Prostate gland (tissue), 2 donors: Measurements from ENCODE around the gene ADD1.

ENCODE experiments used
- POLR2A ChIP-seq: fragments of 450-650 bp; IDR thresholded peaks from one replicate; pipeline ENCODE4 v1.6.1; 2016; ENCODE audit warnings: antibody characterized with exemption, mild to moderate bottlenecking
- TF ChIP-seq, protein P1 (sequence below), 4 experiments: fragments of 200-600 bp in 2 of 4; fragments of 450-650 bp in 2 of 4; sonication (generic) in 2 of 4; IDR thresholded peaks; 1 replicate in 3 of 4; 2 replicates in 1 of 4; pipeline ENCODE4 v1.5.1; 2016 to 2019; ENCODE audit warnings: antibody characterized with exemption in 4 of 4, mild to moderate bottlenecking in 2 of 4, moderate library complexity in 2 of 4

DNA sequence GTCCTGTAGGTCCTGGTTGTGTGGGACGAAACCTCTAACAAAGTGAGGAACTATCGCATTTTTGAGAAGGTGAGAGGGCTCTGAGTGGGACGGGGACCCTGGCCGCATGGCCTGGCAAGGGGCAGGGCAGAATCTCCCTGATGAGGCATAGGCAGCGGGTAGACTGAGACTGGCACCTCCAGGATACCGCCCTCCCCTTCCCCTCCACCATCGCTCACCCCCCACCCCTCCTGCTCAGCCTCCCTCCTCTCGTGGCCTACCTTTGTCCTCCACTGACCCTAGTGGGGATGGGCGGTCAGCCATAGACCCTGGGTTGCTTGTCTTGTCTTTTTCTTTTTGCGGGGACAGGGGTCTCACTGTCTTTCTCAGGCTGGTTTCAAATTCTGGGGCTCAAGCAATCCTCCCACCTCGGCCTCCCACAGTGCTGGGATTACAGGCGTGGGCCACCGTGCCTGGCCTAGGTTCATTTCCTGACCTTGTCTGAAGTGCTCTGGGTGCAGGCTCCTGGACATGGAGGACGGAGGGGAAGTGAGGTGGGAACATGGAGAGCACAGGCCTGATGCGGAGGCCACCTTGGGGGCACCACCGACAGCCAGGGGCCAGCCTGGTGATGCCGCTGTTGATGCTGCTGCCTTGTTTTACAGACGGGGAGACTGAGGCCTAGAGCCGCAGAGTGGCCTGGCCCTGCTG, 10.5 kb upstream of the ADD1 start:
- TF ChIP-seq POLR2A: no peak
- TF ChIP-seq, protein P1, sequence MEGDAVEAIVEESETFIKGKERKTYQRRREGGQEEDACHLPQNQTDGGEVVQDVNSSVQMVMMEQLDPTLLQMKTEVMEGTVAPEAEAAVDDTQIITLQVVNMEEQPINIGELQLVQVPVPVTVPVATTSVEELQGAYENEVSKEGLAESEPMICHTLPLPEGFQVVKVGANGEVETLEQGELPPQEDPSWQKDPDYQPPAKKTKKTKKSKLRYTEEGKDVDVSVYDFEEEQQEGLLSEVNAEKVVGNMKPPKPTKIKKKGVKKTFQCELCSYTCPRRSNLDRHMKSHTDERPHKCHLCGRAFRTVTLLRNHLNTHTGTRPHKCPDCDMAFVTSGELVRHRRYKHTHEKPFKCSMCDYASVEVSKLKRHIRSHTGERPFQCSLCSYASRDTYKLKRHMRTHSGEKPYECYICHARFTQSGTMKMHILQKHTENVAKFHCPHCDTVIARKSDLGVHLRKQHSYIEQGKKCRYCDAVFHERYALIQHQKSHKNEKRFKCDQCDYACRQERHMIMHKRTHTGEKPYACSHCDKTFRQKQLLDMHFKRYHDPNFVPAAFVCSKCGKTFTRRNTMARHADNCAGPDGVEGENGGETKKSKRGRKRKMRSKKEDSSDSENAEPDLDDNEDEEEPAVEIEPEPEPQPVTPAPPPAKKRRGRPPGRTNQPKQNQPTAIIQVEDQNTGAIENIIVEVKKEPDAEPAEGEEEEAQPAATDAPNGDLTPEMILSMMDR (IDR thresholded peaks at IDR 0.05): no peak
